ES-I3 (cell line): ENCODE measurements around the gene STOX2.
A peak's percentile ranks its signal among the peaks of the same experiment; 100 is the strongest.

Experiments used
- H3K36me3 ChIP-seq: 2 replicates; pipeline ENCODE4 v1.6.1; 2013; ENCODE audit warnings: mild to moderate bottlenecking, low read length, control low read depth, moderate library complexity; ENCODE audit not compliant: insufficient read depth
- H3K4me1 ChIP-seq: 2 replicates; pipeline ENCODE4 v1.6.1; 2013; ENCODE audit warnings: mild to moderate bottlenecking, control low read depth, low read length; ENCODE audit not compliant: insufficient read depth
- H3K9ac ChIP-seq: 2 replicates; pipeline ENCODE4 v1.6.1; 2013; ENCODE audit warnings: low read depth, mild to moderate bottlenecking, low read length, moderate library complexity
- H3K9me3 ChIP-seq: 2 replicates; pipeline ENCODE4 v1.6.1; 2013; ENCODE audit warnings: mild to moderate bottlenecking, low read length, moderate library complexity; ENCODE audit not compliant: control insufficient read depth, insufficient read depth

Gene STOX2

GRCh38 chr4:183967266-183967665 is 62.2 kb downstream of the STOX2 start:
- Histone ChIP-seq H3K36me3 (no peaks in the 10 kb centered on the region), H3K9me3 (no peaks in the 10 kb centered on the region)

GRCh38 chr4:183968502-183968901 is 63.4 kb downstream of the STOX2 start:
- no peaks in the 10 kb centered on the region; the same call in 1 of the 2 replicates for H3K4me1 ChIP-seq
- H3K36me3 ChIP-seq, result no peaks in the 10 kb centered on the region
- no peaks in the 10 kb centered on the region for H3K9me3 ChIP-seq
- no peak overlapping the region for H3K9ac ChIP-seq

More at GRCh38 chr4:183967266-183967665, 62.2 kb downstream of the STOX2 start:
- H3K4me1 ChIP-seq, result no peaks in the 10 kb centered on the region; the same call in 1 of the 2 replicates
- H3K9ac ChIP-seq, result no peak overlapping the region

GRCh38 chr4:183968931-183969330 is 63.8 kb downstream of the STOX2 start:
- Histone ChIP-seq H3K36me3 (no peaks in the 10 kb centered on the region), H3K4me1 (no peaks in the 10 kb centered on the region; the same call in 1 of the 2 replicates), H3K9me3 (no peaks in the 10 kb centered on the region), H3K9ac (no peak overlapping the region)

- Histone ChIP-seq H3K9ac (no peak overlapping the region), H3K4me1 (no peaks in the 10 kb centered on the region; the same call in 1 of the 2 replicates), H3K9me3 (peaks cover 3% of the 10 kb centered on the region; the same call in 1 of the 2 replicates), H3K36me3 (no peaks in the 10 kb centered on the region)
Observed at GRCh38 chr4:183969596-183969995, 64.5 kb downstream of the STOX2 start.

GRCh38 chr4:183971929-183972490 is 66.9 kb downstream of the STOX2 start:
- no peaks in the 10 kb centered on the region for H3K36me3 ChIP-seq

GRCh38 chr4:183977707-183978106 is 72.6 kb downstream of the STOX2 start:
- peaks cover 5% of the 10 kb centered on the region; the same call in 1 of the 2 replicates for H3K9me3 ChIP-seq

More at GRCh38 chr4:183971929-183972490, 66.9 kb downstream of the STOX2 start:
- H3K4me1 ChIP-seq, result no peaks in the 10 kb centered on the region; the same call in 1 of the 2 replicates
- peaks cover 5% of the 10 kb centered on the region; the same call in 1 of the 2 replicates for H3K9me3 ChIP-seq
- H3K9ac ChIP-seq, result no peak overlapping the region

GRCh38 chr4:183984566-183984965 is 79.5 kb downstream of the STOX2 start:
- H3K9me3 ChIP-seq, result no peaks in the 10 kb centered on the region
- H3K9ac ChIP-seq, result no peak overlapping the region
- H3K36me3 ChIP-seq, result no peaks in the 10 kb centered on the region
- peaks cover 17% of the 10 kb centered on the region for H3K4me1 ChIP-seq

More at GRCh38 chr4:183977707-183978106, 72.6 kb downstream of the STOX2 start:
- Histone ChIP-seq H3K36me3 (no peaks in the 10 kb centered on the region), H3K4me1 (no peaks in the 10 kb centered on the region), H3K9ac (no peak overlapping the region)

GRCh38 chr4:183985786-183986185 is 80.7 kb downstream of the STOX2 start:
- no peaks in the 10 kb centered on the region for H3K36me3 ChIP-seq
- no peaks in the 10 kb centered on the region for H3K9me3 ChIP-seq
- peaks cover 17% of the 10 kb centered on the region for H3K4me1 ChIP-seq
- H3K9ac ChIP-seq, result no peak overlapping the region

GRCh38 chr4:183986291-183986970 is 81.3 kb downstream of the STOX2 start:
- H3K4me1 ChIP-seq, result peaks cover 17% of the 10 kb centered on the region
- no peaks in the 10 kb centered on the region for H3K36me3 ChIP-seq
- peak overlapping the region; percentile 67; the same call in 1 of the 2 replicates for H3K9ac ChIP-seq
- no peaks in the 10 kb centered on the region for H3K9me3 ChIP-seq

GRCh38 chr4:183986971-183987946 is 82.2 kb downstream of the STOX2 start:
- Histone ChIP-seq H3K9ac (peak overlapping the region; percentile 67), H3K4me1 (peaks cover 17% of the 10 kb centered on the region), H3K36me3 (no peaks in the 10 kb centered on the region), H3K9me3 (no peaks in the 10 kb centered on the region)

- H3K9me3 ChIP-seq, result no peaks in the 10 kb centered on the region
- H3K9ac ChIP-seq, result peak overlapping the region; percentile 67
- peaks cover 17% of the 10 kb centered on the region for H3K4me1 ChIP-seq
- H3K36me3 ChIP-seq, result no peaks in the 10 kb centered on the region
Observed at GRCh38 chr4:183987987-183988392, 82.9 kb downstream of the STOX2 start.

- 0 out of 2 replicates have a peak overlapping the region, but pooled peaks have one; percentile 67 for H3K9ac ChIP-seq
Observed at GRCh38 chr4:183988874-183989273, 83.8 kb downstream of the STOX2 start.

GRCh38 chr4:183989461-183989860 is 84.4 kb downstream of the STOX2 start:
- H3K4me1 ChIP-seq, result peaks cover 17% of the 10 kb centered on the region
- no peak overlapping the region for H3K9ac ChIP-seq
- no peaks in the 10 kb centered on the region for H3K9me3 ChIP-seq

More at GRCh38 chr4:183988874-183989273, 83.8 kb downstream of the STOX2 start:
- Histone ChIP-seq H3K4me1 (peaks cover 17% of the 10 kb centered on the region), H3K9me3 (no peaks in the 10 kb centered on the region), H3K36me3 (no peaks in the 10 kb centered on the region)

GRCh38 chr4:183989931-183990330 is 84.8 kb downstream of the STOX2 start:
- Histone ChIP-seq H3K9ac (no peak overlapping the region), H3K36me3 (no peaks in the 10 kb centered on the region), H3K4me1 (peaks cover 17% of the 10 kb centered on the region), H3K9me3 (no peaks in the 10 kb centered on the region)

More at GRCh38 chr4:183989461-183989860, 84.4 kb downstream of the STOX2 start:
- H3K36me3 ChIP-seq, result no peaks in the 10 kb centered on the region
